Subcutaneous abdominal adipose tissue (tissue), 5 donors: Measurements from ENCODE around the gene ZNF467.

Experiments used
- H3K27ac ChIP-seq: one replicate; pipeline ENCODE4 v1.7.0; 2013; ENCODE audit warnings: low read depth, mild to moderate bottlenecking, inconsistent platforms, low read length, moderate library complexity
- H3K27me3 ChIP-seq, 5 donors: one replicate each; pipeline ENCODE4 v1.7.0; 2013; ENCODE audit warnings: low read length in 5 of 5, inconsistent platforms in 1 of 5; ENCODE audit not compliant: control insufficient read depth in 5 of 5, insufficient read depth in 4 of 5
- H3K36me3 ChIP-seq, 5 donors: one replicate each; pipeline ENCODE4 v1.7.0; 2013; ENCODE audit warnings: low read length in 5 of 5; ENCODE audit not compliant: control insufficient read depth in 5 of 5, insufficient read depth in 5 of 5
- H3K4me1 ChIP-seq, 5 donors: one replicate each; pipeline ENCODE4 v1.7.0; 2013; ENCODE audit warnings: low read length in 5 of 5, mild to moderate bottlenecking in 3 of 5, moderate library complexity in 1 of 5; ENCODE audit not compliant: control insufficient read depth in 5 of 5, insufficient read depth in 5 of 5
- H3K4me3 ChIP-seq, 5 donors: one replicate each; pipeline ENCODE4 v1.7.0; 2013; ENCODE audit warnings: low read length in 5 of 5, low read depth in 1 of 5
- H3K9ac ChIP-seq, 5 donors: one replicate each; pipeline ENCODE4 v1.7.0; 2013; ENCODE audit warnings: low read length in 5 of 5, mild to moderate bottlenecking in 4 of 5, moderate library complexity in 3 of 5
- H3K9me3 ChIP-seq, 5 donors: one replicate each; pipeline ENCODE4 v1.7.0; 2013; ENCODE audit warnings: low read length in 5 of 5; ENCODE audit not compliant: control insufficient read depth in 5 of 5
- donor health status: healthy.
- donor health status: healthy.
- donor health status: healthy.
- donor health status: healthy.
- donor health status: healthy.

Gene ZNF467

GRCh38 chr7:149808311-149808710, 34.9 kb upstream of the ZNF467 start:
- Histone ChIP-seq H3K4me1 (no peaks in the 10 kb centered on the region), H3K9ac (no peak overlapping the region), H3K27ac (no peak overlapping the region), H3K9me3 (no peaks in the 10 kb centered on the region), H3K27me3 (peaks cover 0 to 9% (median 2%) of the 10 kb centered on the region in 5 donors), H3K4me3 (no peak overlapping the region), H3K36me3 (no peaks in the 10 kb centered on the region)

GRCh38 chr7:149806726-149807125, 33.3 kb upstream of the ZNF467 start:
- no peak overlapping the region for H3K9ac ChIP-seq
- H3K4me1 ChIP-seq, result no peaks in the 10 kb centered on the region
- H3K4me3 ChIP-seq, result no peak overlapping the region
- H3K27ac ChIP-seq, result no peak overlapping the region
- H3K9me3 ChIP-seq, result no peaks in the 10 kb centered on the region
- no peaks in the 10 kb centered on the region for H3K36me3 ChIP-seq
- H3K27me3 ChIP-seq, result peaks cover 0 to 9% (median 2%) of the 10 kb centered on the region in 5 donors

DNA sequence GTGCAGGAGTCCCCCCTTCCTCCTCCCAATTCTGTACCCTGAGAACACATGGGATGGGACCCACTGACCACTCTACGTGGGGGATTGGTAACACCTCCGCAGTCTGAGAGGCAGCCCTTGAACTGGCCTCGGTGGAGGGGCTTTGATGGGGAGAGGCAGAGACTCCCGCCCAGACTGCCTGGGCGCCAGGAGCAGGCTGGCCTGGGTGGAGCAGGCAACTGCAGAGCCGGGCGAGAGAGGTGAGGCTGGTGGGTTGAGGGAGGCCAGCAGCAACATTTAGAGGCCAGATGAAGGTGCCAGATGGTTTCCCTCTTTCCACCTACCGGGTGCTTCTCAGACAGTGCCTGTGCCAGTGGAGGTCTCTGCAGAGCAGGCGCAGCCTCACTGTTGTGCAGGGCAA, 30.7 kb upstream of the ZNF467 start:
- H3K4me1 ChIP-seq, result no peaks in the 10 kb centered on the region
- no peak overlapping the region for H3K27ac ChIP-seq
- H3K27me3 ChIP-seq, result peaks cover 0 to 9% (median 2%) of the 10 kb centered on the region in 5 donors
- no peak overlapping the region for H3K4me3 ChIP-seq
- H3K9me3 ChIP-seq, result no peaks in the 10 kb centered on the region
- no peak overlapping the region for H3K9ac ChIP-seq
- H3K36me3 ChIP-seq, result no peaks in the 10 kb centered on the region

DNA sequence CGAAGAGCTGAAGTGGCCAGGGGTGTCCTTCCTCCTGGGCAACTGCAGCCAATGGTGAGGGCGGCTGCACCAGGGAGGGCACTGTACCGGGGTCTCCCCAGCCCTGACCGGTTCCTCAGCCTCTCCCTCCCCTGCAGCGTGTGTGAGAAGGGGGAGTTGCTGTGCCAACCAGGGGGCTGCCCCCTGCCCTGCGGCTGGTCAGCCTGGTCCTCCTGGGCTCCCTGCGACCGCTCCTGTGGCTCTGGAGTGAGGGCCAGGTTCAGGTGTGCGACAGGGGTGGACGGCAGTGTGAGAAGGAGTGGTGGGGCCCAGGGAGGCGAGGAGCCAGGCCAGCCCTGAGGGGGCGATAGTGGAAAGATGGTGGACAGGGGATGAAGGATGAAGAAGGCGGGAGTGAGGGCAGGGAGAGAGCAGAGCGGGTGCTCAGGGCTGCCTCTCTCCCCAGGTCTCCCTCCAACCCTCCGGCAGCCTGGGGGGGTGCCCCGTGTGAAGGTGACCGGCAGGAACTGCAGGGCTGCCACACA, 30.2 kb upstream of the ZNF467 start:
- no peak overlapping the region for H3K9ac ChIP-seq
- H3K9me3 ChIP-seq, result no peaks in the 10 kb centered on the region
- peaks cover 0 to 9% (median 2%) of the 10 kb centered on the region in 5 donors for H3K27me3 ChIP-seq
- no peaks in the 10 kb centered on the region for H3K36me3 ChIP-seq
- H3K4me3 ChIP-seq, result no peak overlapping the region
- no peak overlapping the region for H3K27ac ChIP-seq
- H3K4me1 ChIP-seq, result no peaks in the 10 kb centered on the region

DNA sequence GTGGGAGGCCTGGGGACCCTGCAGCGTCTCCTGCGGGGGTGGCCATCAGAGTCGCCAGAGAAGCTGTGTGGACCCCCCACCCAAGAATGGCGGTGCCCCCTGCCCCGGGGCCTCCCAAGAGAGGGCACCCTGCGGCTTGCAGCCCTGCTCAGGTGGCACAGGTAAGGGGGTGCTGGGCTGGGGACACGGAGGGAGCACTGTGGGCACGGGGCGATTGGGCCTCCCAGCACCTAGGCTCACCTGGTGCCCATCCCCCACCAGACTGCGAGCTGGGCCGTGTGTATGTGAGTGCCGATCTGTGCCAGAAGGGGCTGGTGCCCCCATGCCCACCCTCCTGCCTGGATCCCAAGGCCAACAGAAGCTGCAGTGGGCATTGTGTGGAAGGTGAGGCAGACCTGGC, 29.6 kb upstream of the ZNF467 start:
- Histone ChIP-seq H3K9me3 (no peaks in the 10 kb centered on the region), H3K4me1 (no peaks in the 10 kb centered on the region), H3K9ac (no peak overlapping the region), H3K27ac (no peak overlapping the region), H3K4me3 (no peak overlapping the region), H3K36me3 (no peaks in the 10 kb centered on the region), H3K27me3 (peaks cover 0 to 9% (median 2%) of the 10 kb centered on the region in 5 donors)

- Histone ChIP-seq H3K4me1 (no peaks in the 10 kb centered on the region), H3K27ac (no peak overlapping the region), H3K36me3 (no peaks in the 10 kb centered on the region), H3K4me3 (no peak overlapping the region), H3K9ac (no peak overlapping the region), H3K9me3 (no peaks in the 10 kb centered on the region), H3K27me3 (peaks cover 0 to 9% (median 2%) of the 10 kb centered on the region in 5 donors)
These were observed 28.4 kb upstream of the ZNF467 start for GRCh38 chr7:149801816-149802215.

GRCh38 chr7:149801002-149801566, 27.7 kb upstream of the ZNF467 start:
- H3K4me3 ChIP-seq, result no peak overlapping the region
- H3K27ac ChIP-seq, result no peak overlapping the region
- no peak overlapping the region for H3K9ac ChIP-seq
- no peaks in the 10 kb centered on the region for H3K4me1 ChIP-seq
- no peaks in the 10 kb centered on the region for H3K36me3 ChIP-seq
- H3K27me3 ChIP-seq, result peaks cover 0 to 5% (median 2%) of the 10 kb centered on the region in 5 donors
- no peaks in the 10 kb centered on the region for H3K9me3 ChIP-seq

GRCh38 chr7:149800169-149800555, 26.8 kb upstream of the ZNF467 start:
- H3K9me3 ChIP-seq, result no peaks in the 10 kb centered on the region
- peaks cover 0 to 4% (median 2%) of the 10 kb centered on the region in 5 donors for H3K27me3 ChIP-seq
- no peak overlapping the region for H3K9ac ChIP-seq
- H3K27ac ChIP-seq, result no peak overlapping the region
- H3K4me3 ChIP-seq, result no peak overlapping the region
- H3K4me1 ChIP-seq, result no peaks in the 10 kb centered on the region
- no peaks in the 10 kb centered on the region for H3K36me3 ChIP-seq

- peaks cover 0 to 2% (median 0%) of the 10 kb centered on the region in 5 donors for H3K27me3 ChIP-seq
- no peak overlapping the region for H3K9ac ChIP-seq
- H3K36me3 ChIP-seq, result no peaks in the 10 kb centered on the region
- H3K4me3 ChIP-seq, result no peak overlapping the region
- no peaks in the 10 kb centered on the region for H3K9me3 ChIP-seq
- H3K27ac ChIP-seq, result no peak overlapping the region
- no peaks in the 10 kb centered on the region for H3K4me1 ChIP-seq
These were observed 26.2 kb upstream of the ZNF467 start for GRCh38 chr7:149799397-149800168.

- Histone ChIP-seq H3K27me3 (peaks cover 0 to under 1% (median 0%) of the 10 kb centered on the region in 5 donors), H3K36me3 (no peaks in the 10 kb centered on the region), H3K4me3 (no peak overlapping the region), H3K27ac (no peak overlapping the region), H3K9me3 (no peaks in the 10 kb centered on the region), H3K4me1 (no peaks in the 10 kb centered on the region), H3K9ac (no peak overlapping the region)
These were observed 24.4 kb upstream of the ZNF467 start for GRCh38 chr7:149797771-149798170.
